NCI-H2196 treated with DMSO at 0.1 percent for 48 hours (cell line): ENCODE measurements around the gene ABCA4.

Experiments
- DNase-seq: peaks from one replicate; lab custom pipeline; 2025; ENCODE audit not compliant: unreplicated experiment; lab: John Stamatoyannopoulos, UW

ABCA4 gene

DNA sequence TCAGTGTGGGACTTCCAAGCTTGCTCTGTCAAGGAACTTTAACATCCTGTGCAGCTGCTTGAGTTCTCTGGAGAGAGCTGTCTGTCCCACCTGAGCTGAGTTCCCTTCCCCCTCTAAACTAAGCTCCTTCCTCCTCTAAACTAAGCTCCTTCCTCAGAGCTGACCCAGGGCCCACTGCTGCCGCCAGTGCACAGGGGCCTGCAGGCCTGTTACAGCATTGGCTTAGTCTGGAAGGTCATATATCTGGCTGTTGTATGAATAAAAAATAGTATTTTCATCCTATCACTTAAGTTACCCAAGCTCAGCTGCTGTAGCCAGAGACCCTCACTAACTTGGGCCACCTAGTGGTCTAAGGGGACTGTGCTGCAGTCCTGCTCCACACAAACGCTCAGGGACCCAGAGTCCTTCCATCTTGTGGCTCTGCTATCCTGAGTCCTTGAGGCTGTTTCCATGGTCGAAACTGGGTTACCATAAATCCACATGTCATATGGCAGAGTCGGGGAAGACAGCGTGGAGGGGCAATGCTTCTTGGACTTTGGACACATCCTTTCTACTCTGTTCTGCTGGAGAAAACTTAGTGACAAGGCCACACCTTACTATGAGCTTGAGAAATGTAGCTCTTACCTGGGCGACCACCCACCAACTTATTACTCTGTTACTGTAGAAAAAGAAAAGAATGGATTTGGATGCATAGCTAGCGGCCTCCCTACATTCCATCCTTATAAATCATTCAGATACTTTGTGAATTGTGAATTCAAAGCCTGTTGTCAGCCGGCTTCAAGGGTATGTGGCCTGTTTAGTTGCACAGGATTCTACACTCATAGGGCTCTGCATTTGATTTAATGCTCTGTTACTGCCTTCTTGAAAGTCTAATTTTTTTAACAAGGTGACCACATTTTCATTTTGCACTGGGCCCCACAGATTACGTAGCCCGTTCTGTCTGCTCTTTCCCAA, 140.4 kb downstream of the ABCA4 start:
- no peak for DNase-seq

GRCh38 chr1:93979718-93980319, 141.1 kb downstream of the ABCA4 start:
- DNase-seq, result peak; percentile 21

GRCh38 chr1:93979040-93979717, 141.8 kb downstream of the ABCA4 start:
- DNase-seq, result no peak

- DNase-seq, result no peak
Measured at GRCh38 chr1:93977598-93977945, 143.4 kb downstream of the ABCA4 start.

GRCh38 chr1:93976711-93977597, 144.0 kb downstream of the ABCA4 start:
- no peak for DNase-seq

DNA sequence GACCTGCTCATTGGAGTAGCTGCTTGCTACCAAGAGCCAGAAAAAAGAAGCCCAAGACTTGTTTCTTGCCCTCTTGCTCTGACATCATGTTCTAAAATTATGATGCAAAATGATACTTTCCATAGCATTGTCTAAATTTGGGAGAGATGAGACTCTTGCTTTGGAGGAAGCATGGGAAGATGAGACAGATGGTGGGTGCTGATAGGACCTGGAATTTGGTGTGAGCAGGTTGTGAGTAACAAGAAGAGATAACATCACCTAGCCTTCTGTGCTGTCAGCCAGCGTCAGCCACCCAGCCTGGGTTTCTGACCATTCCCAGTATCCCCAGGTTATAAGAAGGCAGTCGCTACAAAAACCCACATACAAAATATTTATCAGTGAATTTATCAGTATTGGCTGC, 144.7 kb downstream of the ABCA4 start:
- no peak for DNase-seq

GRCh38 chr1:93972341-93972740, 148.6 kb downstream of the ABCA4 start:
- DNase-seq, result no peak

DNA sequence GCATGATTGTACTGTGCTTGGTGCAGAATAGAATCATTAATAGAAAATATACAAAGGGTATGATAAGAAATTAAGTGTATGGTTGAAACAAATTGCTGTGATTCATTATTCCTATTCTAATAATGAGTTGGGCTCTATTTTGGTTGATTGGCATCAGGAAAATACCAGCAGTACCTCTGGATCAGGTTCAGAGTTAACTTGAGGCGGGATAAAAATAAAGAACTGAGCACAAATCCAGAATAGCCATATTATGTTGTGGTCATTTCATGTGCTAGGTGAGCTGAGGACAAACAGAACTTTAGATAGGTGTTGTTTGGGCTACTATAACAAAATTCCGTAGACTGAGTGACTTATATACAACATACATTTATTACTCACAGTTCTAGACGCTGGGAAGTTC, 151.1 kb downstream of the ABCA4 start:
- DNase-seq, result no peak

DNA sequence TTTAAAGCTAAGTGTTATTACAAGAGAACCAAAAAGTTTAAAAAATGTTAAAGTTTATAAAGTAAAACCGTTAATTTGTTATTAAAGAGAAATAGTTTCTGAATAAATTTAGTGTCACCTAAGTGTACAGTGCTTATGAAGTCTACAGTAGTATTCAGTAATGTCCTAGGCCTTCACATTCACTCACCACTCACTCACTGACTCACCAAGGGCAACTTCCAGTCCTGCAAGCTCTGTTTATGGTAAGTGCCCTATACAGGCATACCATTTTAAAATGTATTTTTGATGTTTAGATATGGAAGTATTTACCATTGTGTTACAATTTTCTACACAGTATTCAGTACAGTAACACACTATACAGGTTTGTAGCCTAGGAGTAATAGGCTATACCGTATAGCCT, 151.6 kb downstream of the ABCA4 start:
- DNase-seq, result no peak

DNA sequence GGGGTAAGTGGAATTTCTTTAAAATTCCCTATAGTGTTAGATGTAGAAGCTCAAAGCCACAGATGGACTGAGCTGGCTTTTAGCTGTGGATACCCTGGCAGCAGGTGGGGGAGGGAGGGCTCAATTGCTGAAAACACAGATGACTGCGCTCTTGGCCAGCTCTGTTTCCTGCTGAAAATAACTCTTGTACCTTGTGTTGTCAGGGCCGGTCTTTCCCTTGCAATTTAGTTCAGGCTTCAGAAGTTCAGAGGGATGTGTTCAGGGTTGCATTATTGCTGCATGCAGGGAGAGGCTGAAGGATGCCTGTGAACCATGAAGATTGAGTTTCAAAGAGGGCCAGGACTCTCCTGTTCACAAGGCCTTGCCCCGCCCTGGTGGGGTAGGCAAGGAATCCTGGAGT, 153.6 kb downstream of the ABCA4 start:
- DNase-seq, result no peak

DNA sequence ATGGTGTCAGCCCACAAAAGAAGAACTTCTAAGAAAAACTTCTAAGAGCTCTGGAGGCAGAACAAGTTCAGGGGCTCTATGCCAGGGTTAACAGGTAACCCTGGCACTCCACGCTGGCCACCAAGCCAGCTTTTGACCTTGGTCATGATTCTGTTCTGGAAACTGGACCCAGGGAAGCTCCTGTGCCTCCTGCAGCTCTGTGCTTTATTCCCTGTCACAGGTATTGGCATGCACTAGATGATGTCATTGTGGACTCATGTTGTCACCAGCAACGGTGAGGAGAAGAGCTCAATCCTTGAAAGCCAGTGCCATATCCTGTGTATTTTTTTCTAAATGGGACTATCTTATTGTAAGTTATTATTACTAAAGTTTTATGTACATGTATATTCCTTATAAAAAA, 155.1 kb downstream of the ABCA4 start:
- DNase-seq, result no peak

- DNase-seq, result no peak
Measured at GRCh38 chr1:93965256-93965655, 155.7 kb downstream of the ABCA4 start.

DNA sequence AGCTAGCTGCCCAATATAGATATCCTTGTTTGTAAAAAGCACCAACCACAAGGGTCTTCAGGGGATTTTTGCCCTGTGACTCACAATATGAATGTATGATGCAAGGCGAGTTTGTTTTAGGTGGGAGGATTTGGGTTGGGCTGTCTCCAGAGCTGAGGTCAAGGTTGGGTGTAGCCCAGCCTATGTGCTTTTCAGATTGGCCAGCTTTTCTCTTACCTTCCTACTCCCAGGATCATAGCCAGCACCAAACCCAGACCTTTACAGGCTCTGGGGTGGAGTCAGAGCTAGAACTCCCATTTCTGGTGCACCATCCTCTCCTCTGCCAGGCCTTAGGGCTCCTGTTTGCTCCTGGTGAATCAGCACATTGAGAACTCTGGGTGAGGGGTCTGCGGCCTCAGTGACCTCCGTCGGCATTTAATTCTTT, 156.2 kb downstream of the ABCA4 start:
- no peak for DNase-seq

- DNase-seq, result no peak
Measured at GRCh38 chr1:93964096-93964776, 156.7 kb downstream of the ABCA4 start.

- no peak for DNase-seq
Measured at GRCh38 chr1:93963585-93963984, 157.4 kb downstream of the ABCA4 start.

- no peak for DNase-seq
Measured at GRCh38 chr1:93961906-93962305, 159.0 kb downstream of the ABCA4 start.

- DNase-seq, result no peak
Measured at GRCh38 chr1:93961443-93961842, 159.5 kb downstream of the ABCA4 start.

DNA sequence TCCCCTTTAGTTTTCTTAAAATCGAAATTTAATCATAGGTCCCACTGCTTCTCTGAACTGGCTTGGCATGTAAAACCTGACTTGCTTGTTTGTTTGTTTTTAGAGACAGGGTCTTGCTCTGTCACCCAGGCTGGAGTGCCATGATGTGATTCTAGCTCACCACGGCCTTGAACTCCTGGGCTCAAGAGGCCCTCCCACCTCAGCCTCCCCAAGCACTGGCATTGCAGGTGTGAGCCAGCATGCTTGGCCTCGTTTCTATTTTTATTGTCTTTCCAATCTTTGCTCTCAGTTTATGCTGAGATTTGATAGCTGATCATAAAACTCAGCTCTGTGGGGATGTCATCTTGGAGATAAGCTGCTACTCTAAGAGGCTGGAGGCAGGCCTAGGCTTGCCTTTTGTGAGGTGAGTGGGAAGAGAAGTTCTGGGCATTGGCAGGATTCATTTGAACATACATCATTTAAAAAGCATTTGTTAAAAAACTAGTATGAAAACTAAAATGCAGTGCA, 160.3 kb downstream of the ABCA4 start:
- peak; percentile 13 for DNase-seq

GRCh38 chr1:93959413-93959812, 161.5 kb downstream of the ABCA4 start:
- no peak for DNase-seq

GRCh38 chr1:93958726-93959100, 162.2 kb downstream of the ABCA4 start:
- DNase-seq, result no peak
